Caco-2 (cell line): ENCODE measurements around the gene WDR82. TPM values are rescaled to one million over a fixed set of nuclear protein-coding genes. Genes with fewer than 3 reads are reported as not detected.

Source experiments
- BruUV-seq: library from RNA; stranded (reverse); fragments of 400-500 nt; replicated peaks from 2 replicates; lab custom pipeline; 2021; lab: Mats Ljungman, UMichigan
- CTCF ChIA-PET: fragments of 300-600 bp; sonication (Branson Sonifier 250); formaldehyde crosslinking; loops from one replicate; lab custom pipeline; 2022; ENCODE audit warnings: antibody characterized with exemption; lab: Charles Lee
- POLR2A ChIA-PET: fragments of 300-600 bp; sonication (Branson Sonifier 250); formaldehyde crosslinking; loops from one replicate; lab custom pipeline; 2022; ENCODE audit warnings: antibody characterized with exemption; lab: Charles Lee
- DNase-seq, 2 experiments: peaks; one replicate each; pipeline versions ENCODE4 v3.0.0 to v3.0.0-alpha.2; 2020 to 2022
- H3K27me3 ChIP-seq: replicated peaks from 2 replicates; pipeline ENCODE4 v1.6.0; 2011; ENCODE audit warnings: low read length; ENCODE audit not compliant: control insufficient read depth, insufficient read depth
- H3K36me3 ChIP-seq: 2 replicates; pipeline ENCODE4 v1.5.1; 2011; ENCODE audit warnings: low read length; ENCODE audit not compliant: control insufficient read depth, insufficient read depth
- H3K4me1 ChIP-seq: fragments of 250-450 bp; sonication (Bioruptor Pico); 2 replicates; pipeline ENCODE4 v1.5.1; 2020; ENCODE audit warnings: mild to moderate bottlenecking
- H3K4me3 ChIP-seq: 2 replicates; pipeline ENCODE4 v1.5.1; 2011; ENCODE audit warnings: low read depth, mild to moderate bottlenecking, control low read depth, low read length
- H3K9me3 ChIP-seq: fragments of 250-450 bp; sonication (Bioruptor Pico); 2 replicates; pipeline ENCODE4 v1.5.1; 2020; ENCODE audit warnings: mild to moderate bottlenecking, moderate library complexity
- H3K27ac Mint-ChIP-seq: one replicate; pipeline ENCODE4 v1.8.0; 2022; ENCODE audit warnings: mixed read lengths; ENCODE audit not compliant: unreplicated experiment
- H3K27me3 Mint-ChIP-seq: one replicate; pipeline ENCODE4 v1.8.0; 2022; ENCODE audit warnings: mixed read lengths; ENCODE audit not compliant: insufficient read depth, unreplicated experiment
- H3K36me3 Mint-ChIP-seq: one replicate; pipeline ENCODE4 v1.8.0; 2022; ENCODE audit warnings: mild to moderate bottlenecking, mixed read lengths; ENCODE audit not compliant: insufficient read depth, unreplicated experiment
- H3K4me1 Mint-ChIP-seq: one replicate; pipeline ENCODE4 v1.8.0; 2022; ENCODE audit warnings: low read depth, mixed read lengths; ENCODE audit not compliant: unreplicated experiment
- H3K4me3 Mint-ChIP-seq: one replicate; pipeline ENCODE4 v1.8.0; 2022; ENCODE audit warnings: mild to moderate bottlenecking, moderate library complexity, mixed read lengths; ENCODE audit not compliant: unreplicated experiment
- H3K9me3 Mint-ChIP-seq: one replicate; pipeline ENCODE4 v1.8.0; 2022; ENCODE audit warnings: mixed read lengths; ENCODE audit not compliant: unreplicated experiment
- intact Hi-C: fragments of 100-400 bp; cut with micrococcal nuclease; formaldehyde crosslinking; loops from one replicate; pipeline ENCODE4 v1.10.0; 2022; ENCODE audit not compliant: unreplicated experiment
- total RNA-seq: library from RNA; stranded (reverse); gene quantifications from 2 replicates; pipeline ENCODE4 v1.2.3, GENCODE V29; 2022
- TF ChIP-seq, protein P1 (sequence below), 2 experiments: fragments of 200-600 bp in 1 of 2; IDR thresholded peaks; 1 replicate in 1 of 2; 2 replicates in 1 of 2; pipeline versions ENCODE4 v1.5.1 to v1.8.0; 2011 to 2022; ENCODE audit warnings: antibody characterized with exemption in 1 of 2, control low read depth in 1 of 2, inconsistent platforms in 1 of 2, low read depth in 1 of 2, low read length in 1 of 2, mild to moderate bottlenecking in 1 of 2, moderate library complexity in 1 of 2; ENCODE audit not compliant: insufficient read depth in 1 of 2, severe bottlenecking in 1 of 2, unreplicated experiment in 1 of 2

The WDR82 gene
- total RNA-seq, 1 experiment from 2014 or later, result 67.1 TPM

DNA sequence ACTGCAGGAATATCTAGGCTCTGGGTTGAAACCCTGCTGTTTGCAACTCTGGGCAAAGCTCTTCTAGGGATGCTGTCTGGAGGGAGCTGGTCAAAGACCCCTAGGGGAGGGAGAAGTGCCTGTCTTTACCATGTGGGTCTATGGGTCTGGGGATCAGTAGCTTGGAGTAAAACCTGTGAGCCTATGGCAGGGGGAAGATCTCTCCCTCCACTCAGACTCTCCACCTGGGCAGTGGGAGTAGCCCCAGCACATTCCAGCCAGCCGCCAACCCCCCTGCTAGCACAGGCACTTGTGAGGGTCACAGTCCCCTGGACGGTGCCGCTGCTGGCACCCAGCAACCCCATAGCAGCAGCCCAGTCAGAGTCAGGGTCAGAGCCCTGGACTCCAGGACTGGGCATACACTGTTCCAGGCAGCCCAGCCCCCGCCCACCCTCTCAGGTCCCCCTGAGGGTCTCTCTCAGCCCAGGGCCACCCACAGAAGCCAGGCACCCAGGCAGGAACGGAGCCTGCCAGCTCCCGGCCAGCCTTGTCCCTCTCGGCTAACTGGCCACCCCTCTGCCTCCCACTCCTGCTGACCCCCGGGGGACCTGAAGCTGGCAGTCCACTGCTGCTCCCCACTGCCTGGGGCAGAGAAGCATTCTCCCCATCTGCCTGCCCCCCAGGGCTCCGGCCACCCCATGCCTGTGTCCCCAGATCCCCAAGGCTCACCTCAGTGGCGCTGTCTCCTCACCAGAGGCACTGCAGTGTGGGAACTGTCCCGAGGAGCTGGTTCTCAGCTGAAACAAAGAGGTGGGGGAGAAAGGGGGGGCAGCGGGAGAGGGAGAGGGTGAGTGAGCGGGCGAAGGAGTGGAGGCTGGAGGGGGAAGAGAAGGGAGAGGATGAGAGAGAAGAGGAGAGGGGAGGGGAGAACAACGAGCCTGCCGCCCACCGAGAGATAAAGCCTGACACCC lies 20.0 kb upstream of the WDR82 start:
- intact Hi-C loops, result no loop called here
- BruUV-seq, result no TSS peak
- Histone ChIP-seq H3K27me3 (no peaks in the 10 kb centered on the region), H3K9me3 (no peaks in the 10 kb centered on the region), H3K4me1 (peaks cover 43% of the 10 kb centered on the region), H3K36me3 (peaks cover 5% of the 10 kb centered on the region; the same call in 1 of the 2 replicates), H3K4me3 (no peak overlapping the region)
- TF ChIP-seq, protein P1, sequence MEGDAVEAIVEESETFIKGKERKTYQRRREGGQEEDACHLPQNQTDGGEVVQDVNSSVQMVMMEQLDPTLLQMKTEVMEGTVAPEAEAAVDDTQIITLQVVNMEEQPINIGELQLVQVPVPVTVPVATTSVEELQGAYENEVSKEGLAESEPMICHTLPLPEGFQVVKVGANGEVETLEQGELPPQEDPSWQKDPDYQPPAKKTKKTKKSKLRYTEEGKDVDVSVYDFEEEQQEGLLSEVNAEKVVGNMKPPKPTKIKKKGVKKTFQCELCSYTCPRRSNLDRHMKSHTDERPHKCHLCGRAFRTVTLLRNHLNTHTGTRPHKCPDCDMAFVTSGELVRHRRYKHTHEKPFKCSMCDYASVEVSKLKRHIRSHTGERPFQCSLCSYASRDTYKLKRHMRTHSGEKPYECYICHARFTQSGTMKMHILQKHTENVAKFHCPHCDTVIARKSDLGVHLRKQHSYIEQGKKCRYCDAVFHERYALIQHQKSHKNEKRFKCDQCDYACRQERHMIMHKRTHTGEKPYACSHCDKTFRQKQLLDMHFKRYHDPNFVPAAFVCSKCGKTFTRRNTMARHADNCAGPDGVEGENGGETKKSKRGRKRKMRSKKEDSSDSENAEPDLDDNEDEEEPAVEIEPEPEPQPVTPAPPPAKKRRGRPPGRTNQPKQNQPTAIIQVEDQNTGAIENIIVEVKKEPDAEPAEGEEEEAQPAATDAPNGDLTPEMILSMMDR (IDR thresholded peaks at IDR 0.05; ENCODE audit: insufficient read depth in 1 of 2, low read depth in 1 of 2, low read length in 1 of 2, severe bottlenecking in 1 of 2, unreplicated experiment in 1 of 2), result no peak
- Mint-ChIP-seq H3K27me3 (no peaks in the 10 kb centered on the region), H3K9me3 (no peaks in the 10 kb centered on the region), H3K4me3 (peak overlapping the region; percentile 56), H3K4me1 (peaks cover 33% of the 10 kb centered on the region), H3K36me3 (peaks cover 53% of the 10 kb centered on the region), H3K27ac (peak overlapping the region; percentile 78)
- POLR2A ChIA-PET, result interaction anchor here (0.6 to 1.1 kb wide), 3 partner anchors 9 to 41 kb away, joined by 4 to 5 read pairs (median 5); no protein-coding TSS in a partner anchor
- peak in 1 of 2 experiments; percentile 26 for DNase-seq
- CTCF ChIA-PET, result interaction anchor here (0.5 to 2.2 kb wide), 5 partner anchors 9 to 87 kb away, joined by 3 to 11 read pairs (median 4); partner anchors contain the start of gene WDR82

DNA sequence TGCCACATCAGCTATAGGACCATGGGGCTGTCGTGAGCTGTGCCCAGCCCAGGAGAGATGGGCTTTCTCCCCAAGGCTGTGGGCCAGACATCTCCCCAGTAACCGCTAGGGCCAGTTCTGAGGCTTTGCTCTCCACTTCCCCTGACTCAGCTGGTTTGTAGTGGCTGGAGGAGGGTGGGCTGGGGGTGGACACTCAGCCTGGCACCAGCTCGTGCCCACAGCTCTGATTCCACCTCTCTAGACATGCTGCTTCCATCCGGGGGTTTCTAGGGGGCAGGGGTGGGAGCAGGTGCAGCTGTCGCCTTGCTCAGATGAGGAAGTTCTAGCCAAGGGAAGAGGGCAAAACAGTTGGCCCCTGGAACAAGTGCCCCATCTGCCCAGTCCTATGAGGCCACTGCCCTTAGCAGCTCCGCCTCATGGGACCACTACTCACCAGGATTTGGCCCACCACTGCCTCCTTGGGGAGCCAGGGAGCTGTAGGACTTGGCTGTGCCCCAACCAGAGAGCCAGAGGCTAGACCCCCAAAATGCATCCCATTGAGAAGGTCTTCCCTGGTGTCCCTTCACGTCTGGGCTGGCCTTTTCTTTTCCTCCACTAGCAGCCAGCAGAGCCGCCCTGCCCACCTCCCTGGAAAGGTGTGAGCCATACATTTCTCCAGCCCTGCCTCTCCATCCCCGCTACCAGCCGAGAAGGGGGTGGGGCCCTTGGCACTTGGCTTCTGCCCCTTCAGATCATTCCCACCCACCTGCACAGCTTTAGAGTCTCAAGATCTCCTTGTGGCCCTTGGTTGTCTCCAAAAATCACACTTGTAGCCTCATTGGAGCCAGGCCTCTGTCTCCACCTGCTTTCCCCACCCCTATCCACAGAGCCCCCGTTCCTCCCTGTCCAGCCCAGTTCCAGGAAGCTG lies 19.0 kb upstream of the WDR82 start:
- Mint-ChIP-seq H3K4me1 (peaks cover 33% of the 10 kb centered on the region), H3K36me3 (peaks cover 62% of the 10 kb centered on the region), H3K4me3 (no peak overlapping the region), H3K27ac (peak overlapping the region; percentile 78), H3K27me3 (no peaks in the 10 kb centered on the region), H3K9me3 (no peaks in the 10 kb centered on the region)
- H3K9me3 ChIP-seq, result no peaks in the 10 kb centered on the region
- peaks cover 43% of the 10 kb centered on the region for H3K4me1 ChIP-seq
- intact Hi-C loops, result no loop called here
- TF ChIP-seq, protein P1 (IDR thresholded peaks at IDR 0.05; ENCODE audit: insufficient read depth in 1 of 2, low read depth in 1 of 2, low read length in 1 of 2, severe bottlenecking in 1 of 2, unreplicated experiment in 1 of 2), result no peak
- BruUV-seq, result no TSS peak
- peaks cover 9% of the 10 kb centered on the region for H3K36me3 ChIP-seq
- H3K27me3 ChIP-seq, result no peaks in the 10 kb centered on the region
- ChIA-PET CTCF (interaction anchor here (1.1 to 1.4 kb wide), 2 partner anchors 41 to 88 kb away, joined by 4 to 5 read pairs; no protein-coding TSS in a partner anchor), POLR2A (interaction anchor here (0.8 to 1.1 kb wide), 2 partner anchors 8 to 10 kb away, joined by 3 to 4 read pairs; partner anchors contain the start of gene GLYCTK)
- DNase-seq, result no peak
- no peak overlapping the region for H3K4me3 ChIP-seq
